Stimulated activated effector memory CD8-positive, alpha-beta T cell treated with anti-CD3 and anti-CD28 coated beads, Interleukin-12 subunit alpha, Interleukin-12 subunit beta, amount 100 ng/mL, for 72 hours (primary cell): Measurements from ENCODE around the gene CPSF7.
"Not testable (repeated sequence)": the region's sequence is repeated elsewhere in the genome, so short reads cannot be mapped to it uniquely, and the experiment has no call there.

Source experiments
- ATAC-seq: fragments of 150-1000 bp; cut with Tn5 transposase; 2 replicates; pipeline ENCODE4 v1.10.0; 2021
- DNase-seq, 2 donors: peaks; one replicate each; pipeline ENCODE4 v3.0.0; 2021 to 2022; ENCODE audit warnings: low spot score in 2 of 2
- H3K27ac Mint-ChIP-seq: one replicate; pipeline ENCODE4 v1.8.0; 2022; ENCODE audit warnings: mild to moderate bottlenecking, mixed read lengths
- H3K36me3 Mint-ChIP-seq: one replicate; pipeline ENCODE4 v1.8.0; 2022; ENCODE audit warnings: mild to moderate bottlenecking, mixed read lengths
- H3K4me1 Mint-ChIP-seq: one replicate; pipeline ENCODE4 v1.8.0; 2022; ENCODE audit warnings: mixed read lengths
- H3K4me3 Mint-ChIP-seq: one replicate; pipeline ENCODE4 v1.8.0; 2022; ENCODE audit warnings: mild to moderate bottlenecking, mixed read lengths
- H3K9me3 Mint-ChIP-seq: one replicate; pipeline ENCODE4 v1.8.0; 2022; ENCODE audit warnings: mixed read lengths

Gene CPSF7

GRCh38 chr11:61415381-61415780 is 14.4 kb downstream of the CPSF7 start:
- peaks cover 100% of the 10 kb centered on the region for H3K36me3 Mint-ChIP-seq
- H3K27ac Mint-ChIP-seq: peak overlapping the region; percentile 86
- no peak overlapping the region for H3K4me3 Mint-ChIP-seq
- H3K4me1 Mint-ChIP-seq: peaks cover 33% of the 10 kb centered on the region
- DNase-seq (no peak), ATAC-seq (no peak)
- H3K9me3 Mint-ChIP-seq: no peaks in the 10 kb centered on the region

- no peak for DNase-seq
- peaks cover 100% of the 10 kb centered on the region for H3K36me3 Mint-ChIP-seq
- no peak overlapping the region for H3K4me3 Mint-ChIP-seq
- no peaks in the 10 kb centered on the region for H3K9me3 Mint-ChIP-seq
- H3K27ac Mint-ChIP-seq: peak overlapping the region; percentile 86
- ATAC-seq: no peak
- H3K4me1 Mint-ChIP-seq: peaks cover 29% of the 10 kb centered on the region
These were observed 15.2 kb downstream of the CPSF7 start for GRCh38 chr11:61414547-61414946.

- no peak overlapping the region for H3K4me3 Mint-ChIP-seq
- DNase-seq (no peak), ATAC-seq (no peak)
- H3K27ac Mint-ChIP-seq: peak overlapping the region; percentile 86
- H3K36me3 Mint-ChIP-seq: peaks cover 100% of the 10 kb centered on the region
- peaks cover 22% of the 10 kb centered on the region for H3K4me1 Mint-ChIP-seq
- no peaks in the 10 kb centered on the region for H3K9me3 Mint-ChIP-seq
These were observed 16.3 kb downstream of the CPSF7 start for GRCh38 chr11:61413496-61413895.

- H3K9me3 Mint-ChIP-seq: no peaks in the 10 kb centered on the region
- H3K27ac Mint-ChIP-seq: peak overlapping the region; percentile 68
- peaks cover 7% of the 10 kb centered on the region for H3K4me1 Mint-ChIP-seq
- DNase-seq (no peak), ATAC-seq (no peak)
- no peak overlapping the region for H3K4me3 Mint-ChIP-seq
- H3K36me3 Mint-ChIP-seq: peaks cover 100% of the 10 kb centered on the region
These were observed 18.2 kb downstream of the CPSF7 start for GRCh38 chr11:61411589-61411988.

GRCh38 chr11:61406991-61407728 is 22.6 kb downstream of the CPSF7 start:
- Mint-ChIP-seq H3K9me3 (no peaks in the 10 kb centered on the region), H3K36me3 (peaks cover 100% of the 10 kb centered on the region)
- no peak for DNase-seq

GRCh38 chr11:61406067-61406466 is 23.7 kb downstream of the CPSF7 start:
- Mint-ChIP-seq H3K27ac (peak overlapping the region; percentile 17), H3K9me3 (no peaks in the 10 kb centered on the region), H3K4me3 (no peak overlapping the region), H3K4me1 (no peaks in the 10 kb centered on the region), H3K36me3 (peaks cover 95% of the 10 kb centered on the region)
- no peak for DNase-seq
- no peak for ATAC-seq

More at GRCh38 chr11:61406991-61407728, 22.6 kb downstream of the CPSF7 start:
- H3K4me3 Mint-ChIP-seq: no peak overlapping the region
- no peaks in the 10 kb centered on the region for H3K4me1 Mint-ChIP-seq
- peak overlapping the region; percentile 70 for H3K27ac Mint-ChIP-seq
- ATAC-seq: no peak

- DNase-seq: no peak
- Mint-ChIP-seq H3K4me1 (no peaks in the 10 kb centered on the region), H3K9me3 (no peaks in the 10 kb centered on the region), H3K27ac (peak overlapping the region; percentile 83), H3K4me3 (no peak overlapping the region), H3K36me3 (peaks cover 91% of the 10 kb centered on the region)
- no peak for ATAC-seq
These were observed 25.1 kb downstream of the CPSF7 start for GRCh38 chr11:61404641-61405040.

- no peaks in the 10 kb centered on the region for H3K9me3 Mint-ChIP-seq
- DNase-seq: no peak
- H3K36me3 Mint-ChIP-seq: peaks cover 91% of the 10 kb centered on the region
- H3K4me3 Mint-ChIP-seq: no peak overlapping the region
- peak overlapping the region; percentile 83 for H3K27ac Mint-ChIP-seq
- ATAC-seq: no peak
- no peaks in the 10 kb centered on the region for H3K4me1 Mint-ChIP-seq
These were observed 25.7 kb downstream of the CPSF7 start for GRCh38 chr11:61404103-61404502.

GRCh38 chr11:61403658-61404057 is 26.1 kb downstream of the CPSF7 start:
- DNase-seq (no peak), ATAC-seq (no peak)
- Mint-ChIP-seq H3K4me1 (no peaks in the 10 kb centered on the region), H3K9me3 (no peaks in the 10 kb centered on the region), H3K27ac (peak overlapping the region; percentile 83), H3K4me3 (no peak overlapping the region), H3K36me3 (peaks cover 91% of the 10 kb centered on the region)

GRCh38 chr11:61401573-61401972 is 28.2 kb downstream of the CPSF7 start:
- no peaks in the 10 kb centered on the region for H3K9me3 Mint-ChIP-seq
- no peak overlapping the region for H3K4me3 Mint-ChIP-seq
- no peaks in the 10 kb centered on the region for H3K4me1 Mint-ChIP-seq
- H3K27ac Mint-ChIP-seq: peak overlapping the region; percentile 77
- DNase-seq: no peak
- H3K36me3 Mint-ChIP-seq: peaks cover 89% of the 10 kb centered on the region
- ATAC-seq: no peak

GRCh38 chr11:61401173-61401572 is 28.6 kb downstream of the CPSF7 start:
- Mint-ChIP-seq H3K27ac (peak overlapping the region; percentile 77), H3K36me3 (peaks cover 89% of the 10 kb centered on the region), H3K4me3 (no peak overlapping the region), H3K9me3 (no peaks in the 10 kb centered on the region), H3K4me1 (no peaks in the 10 kb centered on the region)
- ATAC-seq: no peak
- no peak for DNase-seq

GRCh38 chr11:61392981-61393595 is 36.7 kb downstream of the CPSF7 start:
- Mint-ChIP-seq H3K9me3 (no peaks in the 10 kb centered on the region), H3K4me1 (peaks cover 22% of the 10 kb centered on the region), H3K4me3 (peak overlapping the region; percentile 86), H3K36me3 (peaks cover 41% of the 10 kb centered on the region), H3K27ac (peak overlapping the region; percentile 97)
- DNase-seq (no peak), ATAC-seq (no peak)

- Mint-ChIP-seq H3K4me3 (no peak overlapping the region), H3K4me1 (peaks cover 28% of the 10 kb centered on the region), H3K27ac (no peak overlapping the region), H3K9me3 (no peaks in the 10 kb centered on the region), H3K36me3 (peaks cover 12% of the 10 kb centered on the region)
- DNase-seq: no peak
- no peak for ATAC-seq
These were observed 39.6 kb downstream of the CPSF7 start for GRCh38 chr11:61390161-61390560.

- DNase-seq: no peak
- no peaks in the 10 kb centered on the region for H3K9me3 Mint-ChIP-seq
- ATAC-seq: no peak
- H3K4me1 Mint-ChIP-seq: peaks cover 6% of the 10 kb centered on the region
- H3K27ac Mint-ChIP-seq: no peak overlapping the region
- no peak overlapping the region for H3K4me3 Mint-ChIP-seq
- H3K36me3 Mint-ChIP-seq: no peaks in the 10 kb centered on the region
These were observed 45.2 kb downstream of the CPSF7 start for GRCh38 chr11:61384271-61385242.

GRCh38 chr11:61383859-61384258 is 45.9 kb downstream of the CPSF7 start:
- H3K36me3 Mint-ChIP-seq, H3K9me3 Mint-ChIP-seq, ATAC-seq, H3K4me1 Mint-ChIP-seq, DNase-seq, H3K4me3 Mint-ChIP-seq, H3K27ac Mint-ChIP-seq: not testable (repeated sequence)
